ENCODE results near the gene SSC5D. TPM values are rescaled to one million over a fixed set of nuclear protein-coding genes. Genes with fewer than 3 reads are reported as not detected.

Gene SSC5D
- total and polyA plus RNA-seq, 8 donors = 0.60 to 5.3 (median 1.4) TPM

DNA sequence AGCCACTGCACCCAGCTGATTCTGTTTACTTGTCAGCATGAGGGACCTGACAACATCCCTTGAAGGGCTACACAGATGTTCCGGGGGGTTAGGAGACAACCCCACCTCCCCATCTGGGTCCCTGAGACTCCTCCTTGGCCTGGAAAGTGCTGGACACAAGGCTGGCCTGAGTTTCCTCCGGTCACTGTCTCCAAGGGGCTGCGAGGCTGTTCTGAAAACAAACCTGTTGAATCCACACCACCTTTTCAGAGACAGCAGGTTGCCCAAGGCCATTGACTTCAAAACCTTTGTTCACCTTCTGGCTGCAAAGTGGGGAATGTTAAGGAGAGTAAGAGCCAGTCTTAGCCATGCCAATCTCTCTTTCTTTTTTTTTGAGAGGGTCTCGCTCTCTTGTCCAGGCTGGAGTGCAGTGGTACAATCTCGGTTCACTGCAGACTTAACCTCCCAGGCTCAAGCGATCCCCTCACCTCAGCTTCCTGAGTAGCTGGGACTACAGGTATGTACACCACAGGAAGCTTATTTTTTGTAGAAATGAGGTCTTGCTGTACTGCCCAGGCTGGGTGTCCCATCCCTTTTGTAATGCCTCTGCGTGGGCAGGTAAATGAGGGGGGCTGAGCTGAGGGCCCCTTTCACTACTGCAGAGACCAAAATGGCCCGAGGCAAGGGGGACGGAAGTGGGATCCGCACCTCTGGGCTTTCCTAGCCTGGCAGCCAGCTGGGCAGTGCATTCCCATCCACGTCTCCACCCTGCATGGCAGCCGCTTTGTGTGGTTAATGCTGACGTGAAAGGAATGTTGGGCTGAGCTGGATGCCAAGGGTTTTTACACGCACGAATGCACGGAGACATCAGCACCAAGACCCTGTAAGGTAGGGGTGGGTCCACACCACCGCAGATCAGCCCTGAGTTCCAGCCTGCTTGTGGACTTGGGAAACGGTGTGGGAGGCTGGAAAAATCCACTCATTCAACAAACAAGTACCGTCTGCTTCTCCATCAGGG, 13.7 kb upstream of the SSC5D start:
- FAIRE-seq (no peak), DNase-seq (peak in 1 of 6 donors; percentile 17), ATAC-seq (no peak)
- Histone ChIP-seq H3K4me3 (no peak overlapping the region), H3K27ac (no peak overlapping the region), H3K36me3 (no peaks in the 10 kb centered on the region), H3K4me1 (peaks cover 9 to 19% (median 19%) of the 10 kb centered on the region in 3 donors), H3K27me3 (no peaks in the 10 kb centered on the region), H3K9me3 (no peaks in the 10 kb centered on the region)
- 83 to 84% methylated on average over 19 of the region's 19 CpGs for WGBS, 2 donors
- intact Hi-C loops (cut with DNase I) = no loop called here
- TF ChIP-seq, protein P1, sequence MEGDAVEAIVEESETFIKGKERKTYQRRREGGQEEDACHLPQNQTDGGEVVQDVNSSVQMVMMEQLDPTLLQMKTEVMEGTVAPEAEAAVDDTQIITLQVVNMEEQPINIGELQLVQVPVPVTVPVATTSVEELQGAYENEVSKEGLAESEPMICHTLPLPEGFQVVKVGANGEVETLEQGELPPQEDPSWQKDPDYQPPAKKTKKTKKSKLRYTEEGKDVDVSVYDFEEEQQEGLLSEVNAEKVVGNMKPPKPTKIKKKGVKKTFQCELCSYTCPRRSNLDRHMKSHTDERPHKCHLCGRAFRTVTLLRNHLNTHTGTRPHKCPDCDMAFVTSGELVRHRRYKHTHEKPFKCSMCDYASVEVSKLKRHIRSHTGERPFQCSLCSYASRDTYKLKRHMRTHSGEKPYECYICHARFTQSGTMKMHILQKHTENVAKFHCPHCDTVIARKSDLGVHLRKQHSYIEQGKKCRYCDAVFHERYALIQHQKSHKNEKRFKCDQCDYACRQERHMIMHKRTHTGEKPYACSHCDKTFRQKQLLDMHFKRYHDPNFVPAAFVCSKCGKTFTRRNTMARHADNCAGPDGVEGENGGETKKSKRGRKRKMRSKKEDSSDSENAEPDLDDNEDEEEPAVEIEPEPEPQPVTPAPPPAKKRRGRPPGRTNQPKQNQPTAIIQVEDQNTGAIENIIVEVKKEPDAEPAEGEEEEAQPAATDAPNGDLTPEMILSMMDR (IDR thresholded peaks at IDR 0.05) = no peak

DNA sequence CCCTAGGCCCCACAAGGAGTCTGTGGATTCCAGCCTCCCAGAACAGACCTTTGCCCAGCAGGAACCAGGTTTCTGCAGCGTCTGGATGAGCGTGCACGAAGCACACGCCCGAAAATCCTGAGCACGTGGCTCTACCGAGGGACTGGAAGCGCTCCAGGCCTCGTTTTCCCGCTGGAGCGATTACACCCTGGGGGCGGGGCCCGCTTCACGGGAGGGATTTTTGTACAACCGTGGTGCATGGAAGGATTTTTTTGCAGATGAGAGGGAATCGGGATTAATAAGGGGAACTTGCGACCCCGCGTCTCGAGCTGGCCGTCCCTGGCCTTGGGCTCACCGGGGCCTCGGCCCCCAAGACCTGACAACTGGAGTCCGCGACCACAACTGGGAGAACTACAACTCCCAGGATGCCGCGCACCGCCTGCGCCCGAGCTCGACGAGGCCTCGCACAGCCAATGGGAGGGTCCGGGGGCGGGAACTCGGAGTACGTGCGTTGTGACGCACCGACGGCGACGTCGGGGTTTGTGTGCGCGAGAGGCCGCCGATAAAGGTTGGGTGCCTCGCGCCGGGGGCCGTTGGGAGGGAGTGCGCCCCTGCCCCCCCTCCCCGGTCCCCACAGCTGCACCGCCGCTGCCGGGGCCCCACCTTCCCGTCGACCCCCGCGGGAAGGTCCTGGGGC, 12.0 kb upstream of the SSC5D start, which contains the start of gene ZNF628:
Gene ZNF628 (plus strand): TSS at position 518 of the 676 bp plus-strand sequence. CDS start 3,294 bp downstream, outside the sequence.
- intact Hi-C loops (cut with DNase I) = no loop called here
- H3K9me3 ChIP-seq = no peaks in the 10 kb centered on the region
- 1 to 3% methylated on average over 28 to 61 of the region's 61 CpGs for WGBS, 2 donors
- no peaks in the 10 kb centered on the region for H3K27me3 ChIP-seq
- peak; percentile 97 to 99 (median 99) for DNase-seq
- H3K27ac ChIP-seq = peak within 1 kb of the TSS; percentile 82 to 94 (median 90)
- H3K4me3 ChIP-seq = peak within 1 kb of the TSS; percentile 32 to 59 (median 52)
- H3K4me1 ChIP-seq = peaks cover 9 to 19% (median 19%) of the 10 kb centered on the region in 3 donors
- no peak for FAIRE-seq
- peak; percentile 93 to 97 (median 94) for ATAC-seq
- H3K36me3 ChIP-seq = no peaks in the 10 kb centered on the region
- TF ChIP-seq, protein P1 (IDR thresholded peaks at IDR 0.05) = no peak

DNA sequence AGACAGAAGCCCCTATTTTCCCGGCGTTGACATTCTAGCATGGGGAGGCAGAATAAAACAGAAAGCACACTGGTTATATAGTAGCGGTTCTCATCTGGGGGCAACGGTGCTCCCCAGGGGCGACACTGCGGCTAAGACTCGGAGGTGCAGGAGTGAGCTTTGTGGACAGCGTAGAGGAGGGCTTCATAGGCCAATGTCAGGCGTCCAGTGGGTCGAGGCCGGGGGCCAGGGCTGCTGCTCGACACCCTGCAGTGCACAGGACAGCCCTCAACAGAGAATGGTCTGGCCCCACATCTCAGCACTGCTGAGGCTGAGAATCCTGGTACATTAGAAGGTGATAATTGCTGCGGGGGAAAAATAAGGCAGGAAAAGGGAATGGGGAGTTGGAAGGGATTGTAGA, 10.3 kb upstream of the SSC5D start:
- peaks cover 9 to 19% (median 19%) of the 10 kb centered on the region in 3 donors for H3K4me1 ChIP-seq
- DNase-seq = peak in 1 of 6 donors; percentile 57
- peak overlapping the region in 1 of 4 donors; percentile 59 for H3K4me3 ChIP-seq

DNA sequence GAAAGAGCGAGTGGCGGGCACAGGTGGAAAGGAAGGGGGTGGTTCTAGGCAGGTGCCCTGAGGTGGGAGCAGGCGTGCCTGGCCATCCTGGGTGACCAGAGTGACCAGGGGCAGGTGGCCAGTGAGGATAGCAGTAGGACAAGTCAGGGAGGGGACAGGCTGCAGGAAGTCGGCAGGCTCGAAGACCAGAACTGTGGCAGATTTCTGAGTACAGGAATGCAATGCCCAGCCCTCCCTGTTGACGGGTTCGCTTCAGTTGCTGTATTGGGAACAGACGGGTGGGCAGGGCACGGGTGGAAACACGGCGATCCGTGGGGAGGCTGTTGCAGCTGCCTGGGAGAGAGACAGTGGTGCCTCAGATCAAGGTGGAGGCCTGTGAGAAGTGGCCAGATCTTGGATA, 9.9 kb upstream of the SSC5D start:
- H3K4me1 ChIP-seq = peaks cover 9 to 19% (median 19%) of the 10 kb centered on the region in 3 donors
- no peaks in the 10 kb centered on the region for H3K27me3 ChIP-seq
- H3K4me3 ChIP-seq = no peak overlapping the region
- WGBS, 2 donors = 86 to 91% methylated on average over 12 of the region's 12 CpGs
- no peak for FAIRE-seq
- H3K36me3 ChIP-seq = peaks cover 0 to 6% (median 0%) of the 10 kb centered on the region in 3 donors
- TF ChIP-seq, protein P1 (IDR thresholded peaks at IDR 0.05) = no peak
- no peak for ATAC-seq
- peak overlapping the region in 3 of 4 donors; percentile 2 to 55 (median 48) for H3K27ac ChIP-seq
- intact Hi-C loops (cut with DNase I) = no loop called here
- no peaks in the 10 kb centered on the region for H3K9me3 ChIP-seq
- DNase-seq = peak in 1 of 6 donors; percentile 64

More for the DNA sequence above, 10.3 kb upstream of the SSC5D start:
- H3K27me3 ChIP-seq = no peaks in the 10 kb centered on the region
- ATAC-seq = no peak
- TF ChIP-seq, protein P1 (IDR thresholded peaks at IDR 0.05) = no peak
- intact Hi-C loops (cut with DNase I) = no loop called here
- FAIRE-seq = no peak
- H3K27ac ChIP-seq = no peak overlapping the region
- 76 to 83% methylated on average over 13 of the region's 13 CpGs for WGBS, 2 donors
- H3K36me3 ChIP-seq = peaks cover 0 to 5% (median 0%) of the 10 kb centered on the region in 3 donors
- H3K9me3 ChIP-seq = no peaks in the 10 kb centered on the region
